ENCODE results near the gene PTN. TPM values are rescaled to one million over a fixed set of nuclear protein-coding genes. Genes with fewer than 3 reads are reported as not detected.

PTN gene
- total and polyA plus RNA-seq, 2 experiments from 2014 or later = 8.3 to 8.5 TPM

DNA sequence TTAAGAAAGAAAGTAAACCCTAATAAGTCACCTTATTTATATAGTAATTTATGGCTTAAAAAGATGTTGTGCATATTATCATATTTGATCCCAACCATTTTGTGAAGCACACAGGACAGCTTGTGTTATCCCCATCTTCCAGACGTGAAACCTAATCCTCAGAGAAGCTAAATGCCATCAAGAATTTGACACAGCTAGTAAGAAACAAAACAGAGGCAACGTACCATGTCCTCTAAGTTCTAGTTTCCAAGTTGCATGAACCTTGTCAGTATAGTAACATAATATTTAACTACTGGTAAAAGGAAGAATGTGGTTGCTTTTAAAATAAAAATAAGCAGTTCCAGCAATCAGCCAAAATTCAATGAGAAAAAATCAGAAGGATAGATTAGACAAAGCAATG lies 41.5 kb downstream of the PTN start:
- H3K27ac ChIP-seq = no peak overlapping the region
- H3K4me2 ChIP-seq (ENCODE audit: unreplicated experiment) = no peak overlapping the region
- H3K9me3 ChIP-seq (ENCODE audit: low read depth) = no peaks in the 10 kb centered on the region
- no peak overlapping the region for H3K4me3 ChIP-seq
- no peak overlapping the region for H2AFZ ChIP-seq
- H3K27me3 ChIP-seq (replicated peaks; ENCODE audit: insufficient read depth) = no peaks in the 10 kb centered on the region
- TF ChIP-seq EZH2phosphoT487 (IDR thresholded peaks at IDR 0.05; ENCODE audit: insufficient read depth, low read depth) (no peak), EZH2 (IDR thresholded peaks at IDR 0.05; ENCODE audit: insufficient read depth, poor library complexity, severe bottlenecking) (no peak)
- H3F3A ChIP-seq (ENCODE audit: insufficient read depth) = no peaks in the 10 kb centered on the region
- no peaks in the 10 kb centered on the region for H3K79me2 ChIP-seq (ENCODE audit: insufficient read depth)
- H3K4me1 ChIP-seq (ENCODE audit: insufficient read depth) = no peaks in the 10 kb centered on the region
- no peaks in the 10 kb centered on the region for H4K20me1 ChIP-seq (ENCODE audit: insufficient read depth)
- WGBS, 2 experiments (ENCODE audit: low coverage in 1 of 2, low lambda C conversion rate in 2 of 2, missing lambda C conversion rate in 2 of 2) = 32 to 37% methylated on average over 2 of the region's 2 CpGs
- DNase-seq = no peak
- H3K36me3 ChIP-seq (ENCODE audit: low read depth) = no peaks in the 10 kb centered on the region
- H3K9ac ChIP-seq = no peak overlapping the region
- no peaks in the 10 kb centered on the region for H3K9me2 ChIP-seq (ENCODE audit: insufficient read depth)
- in situ Hi-C loops (cut with MboI) = no loop called here

DNA sequence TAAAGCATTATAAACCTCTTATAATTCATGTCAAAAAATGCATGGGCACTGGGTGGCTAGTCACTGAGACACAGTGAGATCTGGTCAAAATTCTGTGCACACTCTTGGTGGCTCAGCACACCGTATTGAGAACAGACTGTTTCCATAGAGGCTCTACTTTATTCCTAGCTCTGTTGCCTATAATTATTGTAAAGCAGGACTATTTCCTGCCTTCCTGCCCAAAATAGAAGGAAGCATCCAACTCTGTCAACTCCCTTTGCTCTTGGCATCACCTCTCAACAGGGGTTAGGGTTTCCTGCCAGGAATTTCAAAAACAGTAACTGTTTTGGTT lies 45.1 kb downstream of the PTN start:
- H3K27ac ChIP-seq = no peak overlapping the region
- WGBS, 2 experiments (ENCODE audit: low coverage in 1 of 2, low lambda C conversion rate in 2 of 2, missing lambda C conversion rate in 2 of 2) = 75 to 93% methylated on average over 1 of the region's 1 CpG
- H3K9me2 ChIP-seq (ENCODE audit: insufficient read depth) = no peaks in the 10 kb centered on the region
- no peak overlapping the region for H3K4me2 ChIP-seq (ENCODE audit: unreplicated experiment)
- H3K79me2 ChIP-seq (ENCODE audit: insufficient read depth) = no peaks in the 10 kb centered on the region
- in situ Hi-C loops (cut with MboI) = no loop called here
- no peaks in the 10 kb centered on the region for H3K36me3 ChIP-seq (ENCODE audit: low read depth)
- H3K27me3 ChIP-seq (replicated peaks; ENCODE audit: insufficient read depth) = no peaks in the 10 kb centered on the region
- no peaks in the 10 kb centered on the region for H3K4me1 ChIP-seq (ENCODE audit: insufficient read depth)
- no peak for TF ChIP-seq EZH2 (IDR thresholded peaks at IDR 0.05; ENCODE audit: insufficient read depth, poor library complexity, severe bottlenecking)
- no peak for TF ChIP-seq EZH2phosphoT487 (IDR thresholded peaks at IDR 0.05; ENCODE audit: insufficient read depth, low read depth)
- H2AFZ ChIP-seq = no peak overlapping the region
- H3F3A ChIP-seq (ENCODE audit: insufficient read depth) = no peaks in the 10 kb centered on the region
- no peak overlapping the region for H3K4me3 ChIP-seq
- H3K9me3 ChIP-seq (ENCODE audit: low read depth) = no peaks in the 10 kb centered on the region
- H3K9ac ChIP-seq = no peak overlapping the region
- no peaks in the 10 kb centered on the region for H4K20me1 ChIP-seq (ENCODE audit: insufficient read depth)
- no peak for DNase-seq

DNA sequence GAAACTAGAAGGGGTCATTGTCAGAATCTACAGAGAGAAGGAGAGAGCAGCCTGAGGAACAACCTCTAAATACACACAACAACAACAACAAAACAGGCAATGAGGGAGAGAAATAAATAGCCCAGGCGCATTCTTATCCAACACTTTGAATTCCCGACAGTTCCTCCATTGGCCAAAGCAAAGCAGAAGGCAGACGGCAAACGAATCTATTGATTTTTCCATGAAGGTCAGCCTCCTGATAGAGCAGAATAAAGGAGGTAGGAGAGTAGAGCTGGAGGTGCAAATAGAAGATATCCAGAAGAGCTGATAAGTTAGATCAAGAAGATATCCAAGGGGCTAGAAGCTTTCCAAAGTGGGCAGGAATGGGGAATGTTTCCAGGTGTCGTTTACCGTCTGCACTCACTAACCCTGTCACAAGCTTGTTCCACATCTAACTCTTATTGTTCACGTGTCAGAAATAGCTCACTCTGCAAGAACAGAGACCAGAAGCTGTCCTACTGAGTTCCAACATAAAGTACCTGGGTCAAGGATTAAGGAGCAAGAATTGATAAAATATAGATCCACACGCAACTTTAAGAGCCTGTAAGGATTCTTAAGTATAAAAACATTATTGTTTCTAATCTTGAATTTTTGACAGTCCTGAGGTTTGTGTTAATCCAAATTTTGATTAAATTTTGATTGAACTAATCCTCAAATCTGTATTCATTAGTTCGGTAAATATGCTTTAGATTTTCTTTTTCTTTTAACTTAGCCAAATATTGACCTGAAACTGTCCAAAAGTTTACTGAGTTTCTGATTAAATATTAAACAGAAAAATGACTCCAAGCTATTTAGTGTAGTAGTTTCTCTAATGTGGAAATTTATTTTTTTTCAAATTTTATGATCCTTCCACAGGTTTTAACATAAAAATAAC lies 45.7 kb downstream of the PTN start:
- Histone ChIP-seq H3K4me3 (no peak overlapping the region), H3K27ac (no peak overlapping the region), H3K9me2 (ENCODE audit: insufficient read depth) (no peaks in the 10 kb centered on the region), H3K4me2 (ENCODE audit: unreplicated experiment) (no peak overlapping the region), H3K36me3 (ENCODE audit: low read depth) (no peaks in the 10 kb centered on the region), H3K79me2 (ENCODE audit: insufficient read depth) (no peaks in the 10 kb centered on the region), H3F3A (ENCODE audit: insufficient read depth) (no peaks in the 10 kb centered on the region), H3K4me1 (ENCODE audit: insufficient read depth) (no peaks in the 10 kb centered on the region), H2AFZ (no peak overlapping the region), H3K27me3 (replicated peaks; ENCODE audit: insufficient read depth) (no peaks in the 10 kb centered on the region), H3K9ac (no peak overlapping the region), H4K20me1 (ENCODE audit: insufficient read depth) (no peaks in the 10 kb centered on the region), H3K9me3 (ENCODE audit: low read depth) (no peaks in the 10 kb centered on the region)
- no peak for DNase-seq
- in situ Hi-C loops (cut with MboI) = no loop called here
- no peak for TF ChIP-seq EZH2 (IDR thresholded peaks at IDR 0.05; ENCODE audit: insufficient read depth, poor library complexity, severe bottlenecking)
- WGBS, 2 experiments (ENCODE audit: low coverage in 1 of 2, low lambda C conversion rate in 2 of 2, missing lambda C conversion rate in 2 of 2) = 57% methylated on average over 9 of the region's 9 CpGs

DNA sequence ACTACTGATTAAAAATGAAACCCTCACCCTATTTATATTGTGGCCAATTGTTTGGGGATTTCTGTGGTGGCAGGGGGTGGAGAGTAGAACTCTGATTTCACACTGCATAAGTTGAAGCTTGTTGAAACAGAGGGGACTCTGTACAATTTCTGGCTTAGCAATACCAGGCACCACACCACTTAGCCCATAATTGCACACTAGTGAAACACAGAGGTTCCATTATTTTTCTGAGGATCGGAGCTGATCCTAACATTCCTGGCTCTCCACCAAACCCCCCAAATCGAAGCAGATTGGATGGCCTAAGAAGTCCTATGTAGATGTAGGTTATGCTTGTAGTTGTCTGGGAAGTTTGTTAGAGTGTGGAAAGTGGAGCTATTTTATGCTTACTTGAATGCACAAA lies 47.0 kb downstream of the PTN start:
- no peaks in the 10 kb centered on the region for H3K79me2 ChIP-seq (ENCODE audit: insufficient read depth)
- no peaks in the 10 kb centered on the region for H3K36me3 ChIP-seq (ENCODE audit: low read depth)
- no peak for DNase-seq
- in situ Hi-C loops (cut with MboI) = no loop called here
- no peaks in the 10 kb centered on the region for H3F3A ChIP-seq (ENCODE audit: insufficient read depth)
- no peaks in the 10 kb centered on the region for H3K9me2 ChIP-seq (ENCODE audit: insufficient read depth)
- no peaks in the 10 kb centered on the region for H3K27me3 ChIP-seq (replicated peaks; ENCODE audit: insufficient read depth)
- H4K20me1 ChIP-seq (ENCODE audit: insufficient read depth) = no peaks in the 10 kb centered on the region
- H3K9ac ChIP-seq = no peak overlapping the region
- no peaks in the 10 kb centered on the region for H3K9me3 ChIP-seq (ENCODE audit: low read depth)
- TF ChIP-seq EZH2 (IDR thresholded peaks at IDR 0.05; ENCODE audit: insufficient read depth, poor library complexity, severe bottlenecking) (no peak), EZH2phosphoT487 (IDR thresholded peaks at IDR 0.05; ENCODE audit: insufficient read depth, low read depth) (no peak)
- H3K4me2 ChIP-seq (ENCODE audit: unreplicated experiment) = no peak overlapping the region
- H3K4me1 ChIP-seq (ENCODE audit: insufficient read depth) = no peaks in the 10 kb centered on the region
- 36 to 43% methylated on average over 2 of the region's 2 CpGs for WGBS, 2 experiments (ENCODE audit: low coverage in 1 of 2, low lambda C conversion rate in 2 of 2, missing lambda C conversion rate in 2 of 2)
- no peak overlapping the region for H3K4me3 ChIP-seq
- H3K27ac ChIP-seq = no peak overlapping the region
- no peak overlapping the region for H2AFZ ChIP-seq
